Measurements from ENCODE around the gene MDM4.

The MDM4 gene

GRCh38 chr1:204574016-204574864, 58.0 kb downstream of the MDM4 start:
- H3K4me3 ChIP-seq (ENCODE audit: extremely low read depth, insufficient read depth, low read length, poor library complexity, severe bottlenecking), result no peak overlapping the region
- H3K4me1 ChIP-seq (ENCODE audit: control insufficient read depth, insufficient read depth, low read length, poor library complexity, severe bottlenecking), result peaks cover 4% of the 10 kb centered on the region
- 26 to 40% methylated on average over 1 to 4 of the region's 8 CpGs for WGBS, 2 experiments (ENCODE audit: insufficient coverage in 2 of 2)
- H3K36me3 ChIP-seq (ENCODE audit: control insufficient read depth, insufficient read depth, low read length), result no peaks in the 10 kb centered on the region
- no peaks in the 10 kb centered on the region for H3K9me3 ChIP-seq (ENCODE audit: control insufficient read depth, low read length)
- H3K27ac ChIP-seq (ENCODE audit: low read depth, low read length, severe bottlenecking), result no peak overlapping the region

DNA sequence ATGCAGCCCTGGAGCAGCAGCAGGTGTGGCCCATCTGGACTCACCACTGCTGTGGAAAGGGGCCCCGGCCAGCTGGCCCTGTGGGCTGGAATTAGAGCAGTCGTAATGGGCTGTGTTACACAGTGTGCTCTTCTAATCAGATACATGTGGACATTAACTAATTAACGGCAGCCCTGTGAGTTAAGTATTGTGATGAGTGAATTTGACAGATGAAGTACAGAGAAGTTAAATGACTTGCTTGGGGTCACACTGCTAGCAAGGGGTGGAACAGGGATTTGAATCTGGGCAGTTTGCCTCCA, 58.6 kb downstream of the MDM4 start:
- peaks cover 4% of the 10 kb centered on the region for H3K4me1 ChIP-seq (ENCODE audit: control insufficient read depth, insufficient read depth, low read length, poor library complexity, severe bottlenecking)
- H3K36me3 ChIP-seq (ENCODE audit: control insufficient read depth, insufficient read depth, low read length), result no peaks in the 10 kb centered on the region
- no peak overlapping the region for H3K4me3 ChIP-seq (ENCODE audit: extremely low read depth, insufficient read depth, low read length, poor library complexity, severe bottlenecking)
- WGBS, 2 experiments (ENCODE audit: insufficient coverage in 2 of 2), result 68 to 73% methylated on average over 2 to 3 of the region's 3 CpGs
- no peaks in the 10 kb centered on the region for H3K9me3 ChIP-seq (ENCODE audit: control insufficient read depth, low read length)
- no peak overlapping the region for H3K27ac ChIP-seq (ENCODE audit: low read depth, low read length, severe bottlenecking)

DNA sequence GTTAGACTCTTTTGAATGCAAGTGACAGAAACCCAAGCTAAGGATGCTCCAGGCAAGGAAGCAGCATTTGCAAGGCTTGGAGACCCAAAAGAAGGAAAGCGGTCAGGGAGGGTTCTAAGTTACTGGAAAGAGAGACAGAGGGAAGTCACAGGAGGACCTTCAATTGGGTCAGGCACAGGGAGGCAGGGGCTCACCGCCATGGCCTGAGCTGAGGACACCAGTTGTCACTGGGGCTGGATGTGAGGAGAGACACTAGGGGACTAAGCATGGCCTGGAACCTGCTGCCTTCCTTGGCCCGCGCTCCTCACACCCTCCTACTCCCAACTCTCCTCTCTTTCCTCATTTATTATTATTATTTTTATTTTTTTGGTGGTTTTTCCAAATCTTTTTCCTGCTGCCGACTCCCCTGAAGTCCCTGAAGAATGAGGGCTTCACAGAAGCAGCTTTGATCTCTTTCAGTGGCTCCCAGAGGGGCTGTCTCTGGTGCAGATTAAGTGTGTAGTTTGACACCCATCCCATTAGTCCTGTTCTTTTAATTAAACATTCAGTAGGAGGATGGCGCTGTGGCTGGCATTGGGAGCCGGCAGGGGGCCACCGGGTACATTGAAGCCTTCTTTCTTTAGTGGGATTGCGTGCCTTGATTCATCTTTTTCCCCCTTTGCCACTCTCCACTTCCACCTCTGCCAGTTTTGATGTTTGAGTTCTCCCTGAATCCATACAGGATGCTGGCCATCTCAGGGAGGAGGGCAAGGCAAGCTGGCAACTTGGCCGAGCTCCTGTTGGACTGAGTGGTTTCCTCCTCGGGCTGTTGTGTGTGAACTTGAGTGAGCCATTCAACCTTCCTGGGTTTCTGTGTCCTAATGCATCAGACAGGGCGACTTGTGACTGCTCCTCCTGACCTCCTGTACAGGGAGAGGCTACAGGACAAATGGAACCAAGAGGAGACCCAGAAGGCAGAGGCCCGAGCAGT, 59.3 kb downstream of the MDM4 start:
- no peak overlapping the region for H3K4me3 ChIP-seq (ENCODE audit: extremely low read depth, insufficient read depth, low read length, poor library complexity, severe bottlenecking)
- no peak overlapping the region for H3K27ac ChIP-seq (ENCODE audit: low read depth, low read length, severe bottlenecking)
- H3K9me3 ChIP-seq (ENCODE audit: control insufficient read depth, low read length), result no peaks in the 10 kb centered on the region
- WGBS, 2 experiments (ENCODE audit: insufficient coverage in 2 of 2), result 87% methylated on average over 7 to 9 of the region's 13 CpGs
- peaks cover 4% of the 10 kb centered on the region for H3K4me1 ChIP-seq (ENCODE audit: control insufficient read depth, insufficient read depth, low read length, poor library complexity, severe bottlenecking)
- H3K36me3 ChIP-seq (ENCODE audit: control insufficient read depth, insufficient read depth, low read length), result no peaks in the 10 kb centered on the region

GRCh38 chr1:204576422-204576821, 60.2 kb downstream of the MDM4 start:
- H3K36me3 ChIP-seq (ENCODE audit: control insufficient read depth, insufficient read depth, low read length), result no peaks in the 10 kb centered on the region
- 33 to 44% methylated on average over 4 to 6 of the region's 8 CpGs for WGBS, 2 experiments (ENCODE audit: insufficient coverage in 2 of 2)
- H3K27ac ChIP-seq (ENCODE audit: low read depth, low read length, severe bottlenecking), result no peak overlapping the region
- no peaks in the 10 kb centered on the region for H3K9me3 ChIP-seq (ENCODE audit: control insufficient read depth, low read length)
- H3K4me3 ChIP-seq (ENCODE audit: extremely low read depth, insufficient read depth, low read length, poor library complexity, severe bottlenecking), result no peak overlapping the region
- peaks cover 4% of the 10 kb centered on the region for H3K4me1 ChIP-seq (ENCODE audit: control insufficient read depth, insufficient read depth, low read length, poor library complexity, severe bottlenecking)

GRCh38 chr1:204577794-204578478, 61.7 kb downstream of the MDM4 start:
- peaks cover 4% of the 10 kb centered on the region for H3K4me1 ChIP-seq (ENCODE audit: control insufficient read depth, insufficient read depth, low read length, poor library complexity, severe bottlenecking)
- no peaks in the 10 kb centered on the region for H3K9me3 ChIP-seq (ENCODE audit: control insufficient read depth, low read length)
- no peaks in the 10 kb centered on the region for H3K36me3 ChIP-seq (ENCODE audit: control insufficient read depth, insufficient read depth, low read length)
- H3K4me3 ChIP-seq (ENCODE audit: extremely low read depth, insufficient read depth, low read length, poor library complexity, severe bottlenecking), result no peak overlapping the region
- 83 to 91% methylated on average over 7 to 8 of the region's 10 CpGs for WGBS, 2 experiments (ENCODE audit: insufficient coverage in 2 of 2)
- H3K27ac ChIP-seq (ENCODE audit: low read depth, low read length, severe bottlenecking), result no peak overlapping the region

DNA sequence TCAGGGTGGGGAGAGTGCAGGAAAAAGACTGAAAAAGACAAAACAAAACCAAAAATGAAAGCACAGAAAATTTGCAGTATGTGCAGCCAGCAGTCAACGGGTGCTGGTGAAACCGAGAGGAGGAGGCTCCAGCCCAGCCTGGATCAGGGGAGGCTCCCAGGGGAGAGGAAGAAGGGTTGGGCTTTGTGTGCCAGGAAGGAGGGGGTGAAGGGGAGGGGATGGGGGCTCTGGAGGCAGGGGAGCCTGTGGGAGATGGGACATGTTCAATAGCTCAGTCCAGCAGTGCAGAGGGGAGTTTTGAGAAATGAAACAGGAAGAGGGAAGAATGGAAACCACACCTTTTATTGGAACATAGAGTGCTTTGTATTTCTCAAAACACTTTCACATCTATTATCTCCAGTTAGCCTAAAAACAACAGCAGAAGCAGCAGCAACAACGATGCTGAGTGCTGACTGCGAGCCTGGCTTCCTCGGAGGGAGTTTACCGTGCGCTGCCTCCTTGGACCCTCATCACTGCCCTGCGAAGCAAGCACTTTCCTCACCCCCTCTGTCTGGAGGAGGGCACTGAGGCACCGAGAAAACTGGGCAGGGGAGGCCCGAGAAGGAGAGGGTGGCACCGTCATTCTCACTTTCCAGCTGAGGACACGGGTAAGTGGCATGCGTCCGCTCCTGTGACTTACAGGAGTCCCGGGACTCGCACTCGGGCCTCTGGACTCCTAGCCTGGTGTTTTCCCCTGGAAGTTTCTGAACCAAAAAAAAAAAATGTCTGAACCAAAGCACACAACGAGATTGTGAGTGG, 62.9 kb downstream of the MDM4 start:
- Histone ChIP-seq H3K4me1 (ENCODE audit: control insufficient read depth, insufficient read depth, low read length, poor library complexity, severe bottlenecking) (peaks cover 4% of the 10 kb centered on the region), H3K9me3 (ENCODE audit: control insufficient read depth, low read length) (no peaks in the 10 kb centered on the region), H3K4me3 (ENCODE audit: extremely low read depth, insufficient read depth, low read length, poor library complexity, severe bottlenecking) (no peak overlapping the region), H3K36me3 (ENCODE audit: control insufficient read depth, insufficient read depth, low read length) (no peaks in the 10 kb centered on the region), H3K27ac (ENCODE audit: low read depth, low read length, severe bottlenecking) (no peak overlapping the region)
- 74 to 78% methylated on average over 15 to 18 of the region's 18 CpGs for WGBS, 2 experiments (ENCODE audit: insufficient coverage in 2 of 2)

- Histone ChIP-seq H3K27ac (ENCODE audit: low read depth, low read length, severe bottlenecking) (no peak overlapping the region), H3K9me3 (ENCODE audit: control insufficient read depth, low read length) (no peaks in the 10 kb centered on the region), H3K4me3 (ENCODE audit: extremely low read depth, insufficient read depth, low read length, poor library complexity, severe bottlenecking) (no peak overlapping the region), H3K36me3 (ENCODE audit: control insufficient read depth, insufficient read depth, low read length) (no peaks in the 10 kb centered on the region), H3K4me1 (ENCODE audit: control insufficient read depth, insufficient read depth, low read length, poor library complexity, severe bottlenecking) (peaks cover 4% of the 10 kb centered on the region)
- WGBS, 2 experiments (ENCODE audit: insufficient coverage in 2 of 2), result 64 to 77% methylated on average over 6 of the region's 6 CpGs
Measured at GRCh38 chr1:204579681-204580080, 63.5 kb downstream of the MDM4 start.

DNA sequence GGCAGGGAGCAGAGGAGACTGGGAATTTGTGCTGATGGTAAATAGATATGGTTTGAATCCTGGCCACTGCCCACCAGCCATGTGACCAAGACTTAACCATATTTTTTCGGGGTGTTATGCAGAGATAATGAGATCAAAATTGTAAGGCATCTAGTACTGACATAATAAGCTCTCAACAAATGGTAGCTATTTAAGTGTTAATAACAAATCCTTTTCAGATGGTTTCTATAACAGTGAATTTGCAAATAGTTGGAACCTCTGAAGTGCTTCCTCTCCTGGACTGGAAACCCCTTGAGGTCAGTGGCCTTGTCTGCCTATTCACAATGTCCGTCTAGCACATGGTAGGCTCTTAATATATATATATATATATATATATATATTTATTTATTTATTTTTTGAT, 64.7 kb downstream of the MDM4 start:
- no peaks in the 10 kb centered on the region for H3K9me3 ChIP-seq (ENCODE audit: control insufficient read depth, low read length)
- no peak overlapping the region for H3K27ac ChIP-seq (ENCODE audit: low read depth, low read length, severe bottlenecking)
- peaks cover 3% of the 10 kb centered on the region for H3K4me1 ChIP-seq (ENCODE audit: control insufficient read depth, insufficient read depth, low read length, poor library complexity, severe bottlenecking)
- no peaks in the 10 kb centered on the region for H3K36me3 ChIP-seq (ENCODE audit: control insufficient read depth, insufficient read depth, low read length)
- WGBS, 2 experiments (ENCODE audit: insufficient coverage in 2 of 2), result no CpG with 5 or more reads among the region's 2 CpGs
- no peak overlapping the region for H3K4me3 ChIP-seq (ENCODE audit: extremely low read depth, insufficient read depth, low read length, poor library complexity, severe bottlenecking)

DNA sequence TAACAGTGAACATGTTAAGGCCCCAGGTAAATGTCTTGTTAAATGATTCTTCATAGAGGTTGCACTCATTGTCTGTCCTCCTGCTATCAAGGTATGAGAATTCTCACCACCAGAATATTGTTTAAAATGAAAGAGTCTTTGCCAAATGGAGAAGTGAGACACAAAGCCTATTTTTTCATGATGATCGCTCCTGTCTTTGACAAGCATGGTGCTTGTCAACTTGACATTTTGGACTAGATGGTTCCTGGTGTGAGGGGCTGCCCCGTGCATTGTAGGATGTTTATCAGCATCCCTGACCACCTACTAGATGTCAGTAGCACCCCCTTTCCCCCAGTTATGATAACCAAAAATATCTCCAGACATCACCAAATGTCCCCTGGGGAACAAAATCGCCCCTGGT, 65.6 kb downstream of the MDM4 start:
- Histone ChIP-seq H3K4me3 (ENCODE audit: extremely low read depth, insufficient read depth, low read length, poor library complexity, severe bottlenecking) (no peak overlapping the region), H3K36me3 (ENCODE audit: control insufficient read depth, insufficient read depth, low read length) (no peaks in the 10 kb centered on the region), H3K9me3 (ENCODE audit: control insufficient read depth, low read length) (no peaks in the 10 kb centered on the region), H3K4me1 (ENCODE audit: control insufficient read depth, insufficient read depth, low read length, poor library complexity, severe bottlenecking) (no peaks in the 10 kb centered on the region), H3K27ac (ENCODE audit: low read depth, low read length, severe bottlenecking) (no peak overlapping the region)
- 95 to 100% methylated on average over 1 to 2 of the region's 3 CpGs for WGBS, 2 experiments (ENCODE audit: insufficient coverage in 2 of 2)

All from mesodermal cell (in vitro differentiated cells).